ENCODE results near the gene RALGAPA2. TPM values are rescaled to one million over a fixed set of nuclear protein-coding genes. Genes with fewer than 3 reads are reported as not detected.

RALGAPA2 gene
- total and polyA plus RNA-seq, 2 experiments from 2014 or later: 13.1 to 43.4 TPM

- H3K4me2 ChIP-seq: no peak overlapping the region
- no peak for TF ChIP-seq POLR2AphosphoS5 (IDR thresholded peaks at IDR 0.05; ENCODE audit: low read depth)
- TF ChIP-seq ZNF114 (CRISPR knock-in tag; IDR thresholded peaks at IDR 0.05): no peak
- no peak for TF ChIP-seq ZNF331 (CRISPR knock-in tag; IDR thresholded peaks at IDR 0.05; ENCODE audit: low read depth)
- TF ChIP-seq, protein P1, sequence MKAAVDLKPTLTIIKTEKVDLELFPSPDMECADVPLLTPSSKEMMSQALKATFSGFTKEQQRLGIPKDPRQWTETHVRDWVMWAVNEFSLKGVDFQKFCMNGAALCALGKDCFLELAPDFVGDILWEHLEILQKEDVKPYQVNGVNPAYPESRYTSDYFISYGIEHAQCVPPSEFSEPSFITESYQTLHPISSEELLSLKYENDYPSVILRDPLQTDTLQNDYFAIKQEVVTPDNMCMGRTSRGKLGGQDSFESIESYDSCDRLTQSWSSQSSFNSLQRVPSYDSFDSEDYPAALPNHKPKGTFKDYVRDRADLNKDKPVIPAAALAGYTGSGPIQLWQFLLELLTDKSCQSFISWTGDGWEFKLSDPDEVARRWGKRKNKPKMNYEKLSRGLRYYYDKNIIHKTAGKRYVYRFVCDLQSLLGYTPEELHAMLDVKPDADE (IDR thresholded peaks at IDR 0.05): no peak
- no peak for TF ChIP-seq NANOG (IDR thresholded peaks at IDR 0.05; ENCODE audit: borderline replicate concordance)
- TF ChIP-seq, protein P2, sequence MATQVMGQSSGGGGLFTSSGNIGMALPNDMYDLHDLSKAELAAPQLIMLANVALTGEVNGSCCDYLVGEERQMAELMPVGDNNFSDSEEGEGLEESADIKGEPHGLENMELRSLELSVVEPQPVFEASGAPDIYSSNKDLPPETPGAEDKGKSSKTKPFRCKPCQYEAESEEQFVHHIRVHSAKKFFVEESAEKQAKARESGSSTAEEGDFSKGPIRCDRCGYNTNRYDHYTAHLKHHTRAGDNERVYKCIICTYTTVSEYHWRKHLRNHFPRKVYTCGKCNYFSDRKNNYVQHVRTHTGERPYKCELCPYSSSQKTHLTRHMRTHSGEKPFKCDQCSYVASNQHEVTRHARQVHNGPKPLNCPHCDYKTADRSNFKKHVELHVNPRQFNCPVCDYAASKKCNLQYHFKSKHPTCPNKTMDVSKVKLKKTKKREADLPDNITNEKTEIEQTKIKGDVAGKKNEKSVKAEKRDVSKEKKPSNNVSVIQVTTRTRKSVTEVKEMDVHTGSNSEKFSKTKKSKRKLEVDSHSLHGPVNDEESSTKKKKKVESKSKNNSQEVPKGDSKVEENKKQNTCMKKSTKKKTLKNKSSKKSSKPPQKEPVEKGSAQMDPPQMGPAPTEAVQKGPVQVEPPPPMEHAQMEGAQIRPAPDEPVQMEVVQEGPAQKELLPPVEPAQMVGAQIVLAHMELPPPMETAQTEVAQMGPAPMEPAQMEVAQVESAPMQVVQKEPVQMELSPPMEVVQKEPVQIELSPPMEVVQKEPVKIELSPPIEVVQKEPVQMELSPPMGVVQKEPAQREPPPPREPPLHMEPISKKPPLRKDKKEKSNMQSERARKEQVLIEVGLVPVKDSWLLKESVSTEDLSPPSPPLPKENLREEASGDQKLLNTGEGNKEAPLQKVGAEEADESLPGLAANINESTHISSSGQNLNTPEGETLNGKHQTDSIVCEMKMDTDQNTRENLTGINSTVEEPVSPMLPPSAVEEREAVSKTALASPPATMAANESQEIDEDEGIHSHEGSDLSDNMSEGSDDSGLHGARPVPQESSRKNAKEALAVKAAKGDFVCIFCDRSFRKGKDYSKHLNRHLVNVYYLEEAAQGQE (IDR thresholded peaks at IDR 0.05; ENCODE audit: unreplicated experiment): no peak
- no peak for TF ChIP-seq EZH2 (IDR thresholded peaks at IDR 0.05; ENCODE audit: low read depth, unreplicated experiment)
- TF ChIP-seq, protein P3, sequence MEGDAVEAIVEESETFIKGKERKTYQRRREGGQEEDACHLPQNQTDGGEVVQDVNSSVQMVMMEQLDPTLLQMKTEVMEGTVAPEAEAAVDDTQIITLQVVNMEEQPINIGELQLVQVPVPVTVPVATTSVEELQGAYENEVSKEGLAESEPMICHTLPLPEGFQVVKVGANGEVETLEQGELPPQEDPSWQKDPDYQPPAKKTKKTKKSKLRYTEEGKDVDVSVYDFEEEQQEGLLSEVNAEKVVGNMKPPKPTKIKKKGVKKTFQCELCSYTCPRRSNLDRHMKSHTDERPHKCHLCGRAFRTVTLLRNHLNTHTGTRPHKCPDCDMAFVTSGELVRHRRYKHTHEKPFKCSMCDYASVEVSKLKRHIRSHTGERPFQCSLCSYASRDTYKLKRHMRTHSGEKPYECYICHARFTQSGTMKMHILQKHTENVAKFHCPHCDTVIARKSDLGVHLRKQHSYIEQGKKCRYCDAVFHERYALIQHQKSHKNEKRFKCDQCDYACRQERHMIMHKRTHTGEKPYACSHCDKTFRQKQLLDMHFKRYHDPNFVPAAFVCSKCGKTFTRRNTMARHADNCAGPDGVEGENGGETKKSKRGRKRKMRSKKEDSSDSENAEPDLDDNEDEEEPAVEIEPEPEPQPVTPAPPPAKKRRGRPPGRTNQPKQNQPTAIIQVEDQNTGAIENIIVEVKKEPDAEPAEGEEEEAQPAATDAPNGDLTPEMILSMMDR (conservative IDR thresholded peaks at IDR 0.05; ENCODE audit: low read depth in 2 of 2): no peak
- TF ChIP-seq STAT1 (IDR thresholded peaks at IDR 0.05; ENCODE audit: unreplicated experiment): no peak
- no peak for TF ChIP-seq JUNB (IDR thresholded peaks at IDR 0.05; ENCODE audit: unreplicated experiment)
- TF ChIP-seq, protein P4, sequence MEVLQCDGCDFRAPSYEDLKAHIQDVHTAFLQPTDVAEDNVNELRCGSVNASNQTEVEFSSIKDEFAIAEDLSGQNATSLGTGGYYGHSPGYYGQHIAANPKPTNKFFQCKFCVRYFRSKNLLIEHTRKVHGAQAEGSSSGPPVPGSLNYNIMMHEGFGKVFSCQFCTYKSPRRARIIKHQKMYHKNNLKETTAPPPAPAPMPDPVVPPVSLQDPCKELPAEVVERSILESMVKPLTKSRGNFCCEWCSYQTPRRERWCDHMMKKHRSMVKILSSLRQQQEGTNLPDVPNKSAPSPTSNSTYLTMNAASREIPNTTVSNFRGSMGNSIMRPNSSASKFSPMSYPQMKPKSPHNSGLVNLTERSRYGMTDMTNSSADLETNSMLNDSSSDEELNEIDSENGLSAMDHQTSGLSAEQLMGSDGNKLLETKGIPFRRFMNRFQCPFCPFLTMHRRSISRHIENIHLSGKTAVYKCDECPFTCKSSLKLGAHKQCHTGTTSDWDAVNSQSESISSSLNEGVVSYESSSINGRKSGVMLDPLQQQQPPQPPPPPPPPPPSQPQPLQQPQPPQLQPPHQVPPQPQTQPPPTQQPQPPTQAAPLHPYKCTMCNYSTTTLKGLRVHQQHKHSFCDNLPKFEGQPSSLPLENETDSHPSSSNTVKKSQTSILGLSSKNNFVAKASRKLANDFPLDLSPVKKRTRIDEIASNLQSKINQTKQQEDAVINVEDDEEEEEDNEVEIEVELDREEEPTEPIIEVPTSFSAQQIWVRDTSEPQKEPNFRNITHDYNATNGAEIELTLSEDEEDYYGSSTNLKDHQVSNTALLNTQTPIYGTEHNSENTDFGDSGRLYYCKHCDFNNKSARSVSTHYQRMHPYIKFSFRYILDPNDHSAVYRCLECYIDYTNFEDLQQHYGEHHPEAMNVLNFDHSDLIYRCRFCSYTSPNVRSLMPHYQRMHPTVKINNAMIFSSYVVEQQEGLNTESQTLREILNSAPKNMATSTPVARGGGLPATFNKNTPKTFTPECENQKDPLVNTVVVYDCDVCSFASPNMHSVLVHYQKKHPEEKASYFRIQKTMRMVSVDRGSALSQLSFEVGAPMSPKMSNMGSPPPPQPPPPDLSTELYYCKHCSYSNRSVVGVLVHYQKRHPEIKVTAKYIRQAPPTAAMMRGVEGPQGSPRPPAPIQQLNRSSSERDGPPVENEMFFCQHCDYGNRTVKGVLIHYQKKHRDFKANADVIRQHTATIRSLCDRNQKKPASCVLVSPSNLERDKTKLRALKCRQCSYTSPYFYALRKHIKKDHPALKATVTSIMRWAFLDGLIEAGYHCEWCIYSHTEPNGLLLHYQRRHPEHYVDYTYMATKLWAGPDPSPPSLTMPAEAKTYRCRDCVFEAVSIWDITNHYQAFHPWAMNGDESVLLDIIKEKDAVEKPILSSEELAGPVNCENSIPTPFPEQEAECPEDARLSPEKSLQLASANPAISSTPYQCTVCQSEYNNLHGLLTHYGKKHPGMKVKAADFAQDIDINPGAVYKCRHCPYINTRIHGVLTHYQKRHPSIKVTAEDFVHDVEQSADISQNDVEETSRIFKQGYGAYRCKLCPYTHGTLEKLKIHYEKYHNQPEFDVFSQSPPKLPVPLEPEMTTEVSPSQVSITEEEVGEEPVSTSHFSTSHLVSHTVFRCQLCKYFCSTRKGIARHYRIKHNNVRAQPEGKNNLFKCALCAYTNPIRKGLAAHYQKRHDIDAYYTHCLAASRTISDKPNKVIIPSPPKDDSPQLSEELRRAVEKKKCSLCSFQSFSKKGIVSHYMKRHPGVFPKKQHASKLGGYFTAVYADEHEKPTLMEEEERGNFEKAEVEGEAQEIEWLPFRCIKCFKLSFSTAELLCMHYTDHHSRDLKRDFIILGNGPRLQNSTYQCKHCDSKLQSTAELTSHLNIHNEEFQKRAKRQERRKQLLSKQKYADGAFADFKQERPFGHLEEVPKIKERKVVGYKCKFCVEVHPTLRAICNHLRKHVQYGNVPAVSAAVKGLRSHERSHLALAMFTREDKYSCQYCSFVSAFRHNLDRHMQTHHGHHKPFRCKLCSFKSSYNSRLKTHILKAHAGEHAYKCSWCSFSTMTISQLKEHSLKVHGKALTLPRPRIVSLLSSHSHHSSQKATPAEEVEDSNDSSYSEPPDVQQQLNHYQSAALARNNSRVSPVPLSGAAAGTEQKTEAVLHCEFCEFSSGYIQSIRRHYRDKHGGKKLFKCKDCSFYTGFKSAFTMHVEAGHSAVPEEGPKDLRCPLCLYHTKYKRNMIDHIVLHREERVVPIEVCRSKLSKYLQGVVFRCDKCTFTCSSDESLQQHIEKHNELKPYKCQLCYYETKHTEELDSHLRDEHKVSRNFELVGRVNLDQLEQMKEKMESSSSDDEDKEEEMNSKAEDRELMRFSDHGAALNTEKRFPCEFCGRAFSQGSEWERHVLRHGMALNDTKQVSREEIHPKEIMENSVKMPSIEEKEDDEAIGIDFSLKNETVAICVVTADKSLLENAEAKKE (CRISPR knock-in tag; IDR thresholded peaks at IDR 0.05): no peak
- no peak for TF ChIP-seq EZH2phosphoT487 (IDR thresholded peaks at IDR 0.05; ENCODE audit: unreplicated experiment)
- no peak for TF ChIP-seq CREB1 (CRISPR knock-in tag; IDR thresholded peaks at IDR 0.05; ENCODE audit: low read depth)
- H3K9me2 ChIP-seq (ENCODE audit: insufficient read depth): 0 out of 2 replicates have a peak, but pooled peaks cover 2% of the 10 kb centered on the region
- no peak for DNase-seq (ENCODE audit: low spot score)
- no peaks in the 10 kb centered on the region for H4K20me1 ChIP-seq (replicated peaks; ENCODE audit: insufficient read depth)
- H3F3A ChIP-seq (replicated peaks; ENCODE audit: low read depth): no peaks in the 10 kb centered on the region
- Mint-ChIP-seq H3K4me1 (peaks cover 11% of the 10 kb centered on the region), H3K9me3 (no peaks in the 10 kb centered on the region), H3K27me3 (ENCODE audit: insufficient read depth, low read depth, poor library complexity) (peaks cover 4% of the 10 kb centered on the region), H3K36me3 (ENCODE audit: low read depth) (no peaks in the 10 kb centered on the region), H3K4me3 (no peak overlapping the region), H3K27ac (peak overlapping the region; percentile 51; the same call in 1 of the 2 replicates)
- no peaks in the 10 kb centered on the region for H3K36me3 ChIP-seq (ENCODE audit: insufficient read depth)
- no peaks in the 10 kb centered on the region for H3K79me2 ChIP-seq (replicated peaks; ENCODE audit: insufficient read depth)
- H3K4me3 ChIP-seq: no peak overlapping the region
- no peak overlapping the region for H3K27ac ChIP-seq (ENCODE audit: low read depth)
- H3K4me1 ChIP-seq (ENCODE audit: insufficient read depth): peaks cover 6% of the 10 kb centered on the region
- no peak overlapping the region for H2AFZ ChIP-seq
- no peaks in the 10 kb centered on the region for H3K27me3 ChIP-seq (ENCODE audit: insufficient read depth)
- ATAC-seq: no peak
Measured at GRCh38 chr20:20731945-20732296, 19.5 kb upstream of the RALGAPA2 start.
